Gastroesophageal sphincter (tissue), 4 donors: ENCODE results near the gene ZNHIT2. TPM values are rescaled to one million over a fixed set of nuclear protein-coding genes. Genes with fewer than 3 reads are reported as not detected.

ENCODE experiments used
- ATAC-seq: fragments of 150-250 bp; one replicate; pipeline ENCODE4 v1.9.1; 2016; ENCODE audit warnings: mild to moderate bottlenecking, moderate library complexity
- H3K27ac ChIP-seq, 4 donors: fragments of 200-600 bp; sonication (generic) in 3 of 4; 1 replicate in 3 of 4; 2 replicates in 1 of 4; pipeline ENCODE4 v1.5.1; 2016 to 2019
- H3K27me3 ChIP-seq: fragments of 200-600 bp; sonication (generic); one replicate; pipeline ENCODE4 v1.5.1; 2019
- H3K36me3 ChIP-seq, 2 donors: fragments of 200-600 bp; sonication (generic); one replicate each; pipeline ENCODE4 v1.5.1; 2019; ENCODE audit warnings: control low read depth in 1 of 2
- H3K4me1 ChIP-seq, 3 donors: fragments of 200-600 bp; sonication (generic); 1 replicate in 2 of 3; 2 replicates in 1 of 3; pipeline ENCODE4 v1.5.1; 2016 to 2019; ENCODE audit warnings: control low read depth in 2 of 3
- H3K4me3 ChIP-seq, 2 donors: fragments of 200-600 bp; sonication (generic); one replicate each; pipeline ENCODE4 v1.5.1; 2019; ENCODE audit warnings: mild to moderate bottlenecking in 1 of 2, moderate library complexity in 1 of 2
- H3K9me3 ChIP-seq, 3 donors: fragments of 200-600 bp; sonication (generic); one replicate each; pipeline ENCODE4 v1.5.1; 2017 to 2019; ENCODE audit warnings: control low read depth in 2 of 3
- CTCF ChIP-seq, 4 experiments: fragments of 200-600 bp in 2 of 4; fragments of 450-650 bp in 2 of 4; sonication (generic) in 1 of 4; IDR thresholded peaks; one replicate each; pipeline ENCODE4 v1.5.1; 2017 to 2019; ENCODE audit warnings: antibody characterized with exemption in 4 of 4, mild to moderate bottlenecking in 2 of 4, moderate library complexity in 2 of 4
- EP300 ChIP-seq: sonication (generic); formaldehyde crosslinking; IDR thresholded peaks from one replicate; pipeline ENCODE4 v1.6.1; 2017; ENCODE audit warnings: antibody characterized with exemption, mild to moderate bottlenecking
- POLR2A ChIP-seq, 2 donors: fragments of 450-650 bp; IDR thresholded peaks; one replicate each; pipeline ENCODE4 v1.6.1; 2017; ENCODE audit warnings: antibody characterized with exemption in 2 of 2, mild to moderate bottlenecking in 2 of 2, moderate library complexity in 1 of 2
- POLR2AphosphoS5 ChIP-seq: sonication (generic); formaldehyde crosslinking; IDR thresholded peaks from one replicate; pipeline ENCODE4 v1.6.1; 2017; ENCODE audit warnings: antibody characterized with exemption
- WGBS, 2 donors: methylation state at CpG; one replicate each; pipeline ENCODE4 v1.1.5; 2018; ENCODE audit warnings: low coverage in 1 of 2; 5-methylcytosine and 5-hydroxymethylcytosine counted together
- total RNA-seq, 4 donors: library from RNA; depleted of rRNA; stranded (reverse); fragments of >200 nt; gene quantifications; one replicate each; pipeline ENCODE4 v1.1.0, GENCODE V29; 2016

The ZNHIT2 gene
- total RNA-seq, 4 donors from 2014 or later: 13.6 to 19.1 (median 15.4) TPM

GRCh38 chr11:65085446-65085845, 32.1 kb downstream of the ZNHIT2 start:
- Histone ChIP-seq H3K27ac (no peak overlapping the region), H3K27me3 (no peaks in the 10 kb centered on the region), H3K4me1 (peaks cover 0 to 24% (median 14%) of the 10 kb centered on the region in 3 donors), H3K36me3 (peaks cover 0 to 51% of the 10 kb centered on the region in 2 donors), H3K4me3 (no peak overlapping the region), H3K9me3 (no peaks in the 10 kb centered on the region)
- no peak for ATAC-seq
- WGBS, 2 donors: 83 to 89% methylated on average over 1 to 4 of the region's 4 CpGs
- TF ChIP-seq EP300: no peak
- TF ChIP-seq POLR2AphosphoS5: no peak
- TF ChIP-seq POLR2A (IDR thresholded peaks at IDR 0.05): no peak
- TF ChIP-seq CTCF (IDR thresholded peaks at IDR 0.05): no peak

GRCh38 chr11:65084598-65085375, 32.7 kb downstream of the ZNHIT2 start:
- Histone ChIP-seq H3K4me1 (peaks cover 0 to 24% (median 14%) of the 10 kb centered on the region in 3 donors), H3K27me3 (no peaks in the 10 kb centered on the region), H3K9me3 (no peaks in the 10 kb centered on the region), H3K27ac (peak overlapping the region; percentile 67 to 97 (median 93)), H3K36me3 (peaks cover 0 to 48% of the 10 kb centered on the region in 2 donors), H3K4me3 (peak overlapping the region; percentile 68 to 81)
- no peak for TF ChIP-seq EP300
- TF ChIP-seq POLR2AphosphoS5: no peak
- TF ChIP-seq POLR2A (IDR thresholded peaks at IDR 0.05): no peak
- TF ChIP-seq CTCF (IDR thresholded peaks at IDR 0.05): no peak
- WGBS, 2 donors: 33 to 35% methylated on average over 3 to 12 of the region's 23 CpGs
- no peak for ATAC-seq

GRCh38 chr11:65083834-65084597, 33.5 kb downstream of the ZNHIT2 start, which contains the start of the genes CDCA5 and ZFPL1:
Gene CDCA5 (minus strand): TSS chr11:65084040. CDS start chr11:65083978, 62 bp downstream.
Gene ZFPL1 (plus strand): TSS chr11:65084222. CDS start chr11:65084699, 477 bp downstream.
- Histone ChIP-seq H3K4me1 (peaks cover 0 to 24% (median 14%) of the 10 kb centered on the region in 3 donors), H3K9me3 (no peaks in the 10 kb centered on the region), H3K4me3 (peak within 1 kb of the TSS; percentile 68 to 81), H3K27me3 (no peaks in the 10 kb centered on the region), H3K27ac (peak within 1 kb of the TSS; percentile 67 to 97 (median 93)), H3K36me3 (peaks cover 0 to 41% of the 10 kb centered on the region in 2 donors)
- peak; percentile 98 for ATAC-seq
- TF ChIP-seq POLR2A (IDR thresholded peaks at IDR 0.05) (peak; percentile 52 to 60), CTCF (IDR thresholded peaks at IDR 0.05) (peak in 1 of 4 experiments; percentile 13), POLR2AphosphoS5 (peak; percentile 92), EP300 (no peak)
- WGBS, 2 donors: 0% methylated on average over 5 to 23 of the region's 79 CpGs

- no peaks in the 10 kb centered on the region for H3K27me3 ChIP-seq
- ATAC-seq: no peak
- H3K9me3 ChIP-seq: no peaks in the 10 kb centered on the region
- peaks cover 0 to 33% of the 10 kb centered on the region in 2 donors for H3K36me3 ChIP-seq
- H3K4me1 ChIP-seq: peaks cover 0 to 24% (median 14%) of the 10 kb centered on the region in 3 donors
- H3K4me3 ChIP-seq: peak overlapping the region; percentile 68 to 81
- TF ChIP-seq EP300 (no peak), CTCF (IDR thresholded peaks at IDR 0.05) (no peak), POLR2AphosphoS5 (no peak), POLR2A (IDR thresholded peaks at IDR 0.05) (no peak)
- WGBS, 2 donors: 2 to 10% methylated on average over 2 to 6 of the region's 13 CpGs
- H3K27ac ChIP-seq: peak overlapping the region in 3 of 4 donors; percentile 92 to 97 (median 94)
These were observed 34.2 kb downstream of the ZNHIT2 start for GRCh38 chr11:65083134-65083833.
